T-cell (primary cell): ENCODE measurements around the gene MYRIP. TPM values are rescaled to one million over a fixed set of nuclear protein-coding genes. Genes with fewer than 3 reads are reported as not detected.

Source experiments
- ATAC-seq, 4 experiments: fragments of 200-7000 bp in 3 of 4; fragments of 150-1000 bp in 1 of 4; cut with Tn5 transposase; replicated peaks in 1 of 4; 1 replicate in 3 of 4; 2 replicates in 1 of 4; pipeline ENCODE4 v1.10.0; 2021; ENCODE audit warnings: moderate library complexity in 3 of 4, mild to moderate bottlenecking in 2 of 4, moderate number of reproducible peaks in 1 of 4
- CTCF ChIA-PET, 2 donors: fragments of 300-600 bp; sonication (Branson Sonifier 250); formaldehyde crosslinking; loops; one replicate each; lab custom pipeline; 2022; ENCODE audit warnings: antibody characterized with exemption in 2 of 2; lab: Charles Lee
- POLR2A ChIA-PET, 2 donors: fragments of 300-600 bp; sonication (Branson Sonifier 250); formaldehyde crosslinking; loops; one replicate each; lab custom pipeline; 2022; ENCODE audit warnings: antibody characterized with exemption in 2 of 2; lab: Charles Lee
- DNase-seq, 35 experiments: peaks; one replicate each; pipeline versions ENCODE4 v3.0.0 to v3.0.0-alpha.2; 2013 to 2023
- H3K27ac ChIP-seq: one replicate; pipeline ENCODE4 v1.5.1; 2013; ENCODE audit warnings: low read length
- H3K27me3 ChIP-seq, 2 experiments: replicated peaks in 1 of 2; 1 replicate in 1 of 2; 2 replicates in 1 of 2; pipeline versions ENCODE4 v1.6.1 to v1.7.0; 2013; ENCODE audit warnings: low read length in 1 of 2, mixed read lengths in 1 of 2; ENCODE audit not compliant: control insufficient read depth in 2 of 2, insufficient read depth in 2 of 2; ENCODE audit errors: extremely low read depth in 1 of 2
- H3K36me3 ChIP-seq, 2 donors: 1 replicate in 1 of 2; 2 replicates in 1 of 2; pipeline versions ENCODE4 v1.6.1 to v1.7.0; 2013; ENCODE audit warnings: low read length in 1 of 2; ENCODE audit not compliant: control insufficient read depth in 2 of 2, insufficient read depth in 1 of 2; ENCODE audit errors: extremely low read depth in 1 of 2
- H3K4me1 ChIP-seq, 2 experiments: 1 replicate in 1 of 2; 2 replicates in 1 of 2; pipeline versions ENCODE4 v1.6.1 to v1.7.0; 2013; ENCODE audit warnings: low read length in 2 of 2, mixed read lengths in 1 of 2; ENCODE audit not compliant: insufficient read depth in 2 of 2, control insufficient read depth in 1 of 2; ENCODE audit errors: extremely low read depth in 1 of 2
- H3K4me3 ChIP-seq, 2 donors: 1 replicate in 1 of 2; 2 replicates in 1 of 2; pipeline versions ENCODE4 v1.5.1 to v1.7.0; 2013; ENCODE audit warnings: mild to moderate bottlenecking in 2 of 2, low read length in 1 of 2, moderate library complexity in 1 of 2; ENCODE audit not compliant: control insufficient read depth in 1 of 2; ENCODE audit errors: extremely low read depth in 1 of 2
- H3K9me3 ChIP-seq: 2 replicates; pipeline ENCODE4 v1.7.0; 2013
- H3K27ac Mint-ChIP-seq, 2 donors: one replicate each; pipeline ENCODE4 v1.8.0; 2020 to 2021; ENCODE audit warnings: mild to moderate bottlenecking in 2 of 2, mixed read lengths in 2 of 2
- H3K27me3 Mint-ChIP-seq, 2 donors: one replicate each; pipeline ENCODE4 v1.8.0; 2021 to 2022; ENCODE audit warnings: mixed read lengths in 2 of 2
- H3K36me3 Mint-ChIP-seq: one replicate; pipeline ENCODE4 v1.8.0; 2021; ENCODE audit warnings: mixed read lengths
- H3K4me1 Mint-ChIP-seq, 3 donors: one replicate each; pipeline ENCODE4 v1.8.0; 2020 to 2022; ENCODE audit warnings: mixed read lengths in 3 of 3, mild to moderate bottlenecking in 1 of 3
- H3K4me3 Mint-ChIP-seq, 3 donors: one replicate each; pipeline ENCODE4 v1.8.0; 2020 to 2022; ENCODE audit warnings: mild to moderate bottlenecking in 3 of 3, mixed read lengths in 3 of 3, moderate library complexity in 3 of 3
- H3K9me3 Mint-ChIP-seq, 3 donors: one replicate each; pipeline ENCODE4 v1.8.0; 2020 to 2022; ENCODE audit warnings: mixed read lengths in 3 of 3
- WGBS: methylation state at CpG from one replicate; pipeline ENCODE4 v1.1.5; 2013; ENCODE audit warnings: missing lambda C conversion rate; ENCODE audit not compliant: insufficient coverage; 5-methylcytosine and 5-hydroxymethylcytosine counted together
- total RNA-seq, 35 experiments: library from RNA in 6 of 35; stranded (reverse) in 6 of 35; fragments of 120-200 nt in 1 of 35; gene quantifications; one replicate each; pipeline versions ENCODE4 v1.2.1 to v1.2.4 and lab custom pipeline; 2013 to 2026

Gene MYRIP
- total RNA-seq, 5 donors from 2014 or later (not counting 1 experiment from before 2014, with no cell fraction given) = not detected

DNA sequence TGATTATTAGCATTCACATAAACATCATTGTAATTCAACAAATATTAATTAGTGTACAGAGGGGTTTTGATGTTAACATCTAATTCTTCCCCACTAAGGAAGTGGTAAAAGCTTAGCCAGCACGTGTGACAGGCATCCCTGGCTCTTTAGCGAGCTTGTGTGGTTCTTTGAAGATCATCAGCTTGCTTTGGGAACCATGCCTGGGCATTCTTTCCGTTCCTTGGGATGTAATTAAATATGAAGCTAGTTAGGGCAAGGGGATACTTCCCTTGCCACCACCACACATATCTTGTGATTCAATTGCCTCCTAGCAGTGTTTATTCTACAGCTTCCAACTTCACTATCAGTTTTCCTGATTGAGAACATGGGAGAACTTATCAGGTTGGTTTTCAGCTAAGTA lies 246.5 kb downstream of the MYRIP start:
- no peaks in the 10 kb centered on the region for H3K27me3 ChIP-seq
- DNase-seq = no peak
- no peaks in the 10 kb centered on the region for H3K9me3 ChIP-seq
- H3K27ac ChIP-seq = no peak overlapping the region
- H3K4me1 Mint-ChIP-seq = no peaks in the 10 kb centered on the region
- no peak overlapping the region for H3K4me3 ChIP-seq
- no peaks in the 10 kb centered on the region for H3K36me3 ChIP-seq
- no peak overlapping the region for H3K27ac Mint-ChIP-seq
- ChIA-PET POLR2A (no interaction called here), CTCF (interaction anchor here in 1 of 2 donors (0.6 kb wide), 1 partner anchor 382 kb away, joined by 5 read pairs; no protein-coding TSS in a partner anchor)
- no peaks in the 10 kb centered on the region for H3K4me1 ChIP-seq
- ATAC-seq = no peak
- no peak overlapping the region for H3K4me3 Mint-ChIP-seq
- peaks cover 3 to 8% of the 10 kb centered on the region in 2 donors for H3K27me3 Mint-ChIP-seq
- no peaks in the 10 kb centered on the region for H3K36me3 Mint-ChIP-seq
- WGBS = 72% methylated on average over 2 of the region's 3 CpGs
- H3K9me3 Mint-ChIP-seq = peaks cover 0 to 7% (median 7%) of the 10 kb centered on the region in 3 donors

DNA sequence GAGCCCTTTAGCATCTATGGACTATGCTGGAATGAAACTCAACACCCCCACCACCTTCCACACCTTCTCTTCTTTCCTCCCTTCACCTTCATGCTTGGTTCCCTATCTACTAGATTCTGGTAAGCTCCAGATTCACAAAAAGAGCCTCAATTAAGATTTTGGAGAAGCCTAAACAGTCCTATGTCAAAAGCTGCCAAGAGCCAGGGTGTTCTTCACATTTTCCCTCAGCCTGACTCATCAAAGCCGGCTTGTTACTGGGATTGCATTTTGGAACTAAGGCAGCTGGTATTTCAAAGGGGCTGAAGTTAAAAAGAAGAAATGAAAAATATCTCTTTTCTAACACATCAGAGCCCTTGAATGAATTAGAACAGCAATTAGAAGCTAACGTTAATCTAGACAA lies 247.7 kb downstream of the MYRIP start:
- Mint-ChIP-seq H3K4me3 (no peak overlapping the region), H3K27ac (no peak overlapping the region), H3K27me3 (peaks cover 3 to 8% of the 10 kb centered on the region in 2 donors), H3K9me3 (peaks cover 0 to 10% (median 7%) of the 10 kb centered on the region in 3 donors), H3K4me1 (no peaks in the 10 kb centered on the region), H3K36me3 (no peaks in the 10 kb centered on the region)
- Histone ChIP-seq H3K9me3 (no peaks in the 10 kb centered on the region), H3K36me3 (no peaks in the 10 kb centered on the region), H3K27ac (no peak overlapping the region), H3K4me3 (no peak overlapping the region), H3K27me3 (no peaks in the 10 kb centered on the region), H3K4me1 (no peaks in the 10 kb centered on the region)
- DNase-seq (no peak), ATAC-seq (no peak)
- 100% methylated on average over 1 of the region's 2 CpGs for WGBS
- ChIA-PET CTCF (no interaction called here), POLR2A (no interaction called here)

DNA sequence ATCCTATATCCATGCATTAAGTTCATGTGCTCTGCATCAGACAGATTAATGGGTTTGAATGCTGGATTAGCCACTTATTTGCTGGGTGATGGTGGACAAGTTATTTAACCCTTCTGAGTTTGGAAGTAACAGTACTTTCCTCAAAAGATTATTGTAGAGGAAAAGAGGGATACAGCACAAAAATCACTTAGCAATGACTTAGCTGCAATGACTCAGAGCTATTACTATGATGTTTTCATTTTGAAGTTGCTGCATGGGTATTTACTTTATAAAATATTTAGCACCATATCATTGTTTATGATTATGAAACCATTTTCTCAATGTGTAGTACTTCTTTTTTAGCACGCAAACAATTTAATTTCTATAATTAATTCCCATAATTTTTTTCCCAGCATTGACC lies 248.4 kb downstream of the MYRIP start:
- H3K4me3 ChIP-seq = no peak overlapping the region
- H3K27ac Mint-ChIP-seq = no peak overlapping the region
- peaks cover 3 to 11% of the 10 kb centered on the region in 2 donors for H3K27me3 Mint-ChIP-seq
- H3K4me3 Mint-ChIP-seq = no peak overlapping the region
- H3K4me1 ChIP-seq = no peaks in the 10 kb centered on the region
- no peak for DNase-seq
- ChIA-PET POLR2A (no interaction called here), CTCF (no interaction called here)
- H3K9me3 ChIP-seq = no peaks in the 10 kb centered on the region
- WGBS = no CpG with 5 or more reads among the region's 1 CpG
- peaks cover 0 to 10% (median 7%) of the 10 kb centered on the region in 3 donors for H3K9me3 Mint-ChIP-seq
- no peaks in the 10 kb centered on the region for H3K36me3 ChIP-seq
- no peaks in the 10 kb centered on the region for H3K27me3 ChIP-seq
- no peaks in the 10 kb centered on the region for H3K36me3 Mint-ChIP-seq
- no peak for ATAC-seq
- H3K27ac ChIP-seq = no peak overlapping the region
- no peaks in the 10 kb centered on the region for H3K4me1 Mint-ChIP-seq

DNA sequence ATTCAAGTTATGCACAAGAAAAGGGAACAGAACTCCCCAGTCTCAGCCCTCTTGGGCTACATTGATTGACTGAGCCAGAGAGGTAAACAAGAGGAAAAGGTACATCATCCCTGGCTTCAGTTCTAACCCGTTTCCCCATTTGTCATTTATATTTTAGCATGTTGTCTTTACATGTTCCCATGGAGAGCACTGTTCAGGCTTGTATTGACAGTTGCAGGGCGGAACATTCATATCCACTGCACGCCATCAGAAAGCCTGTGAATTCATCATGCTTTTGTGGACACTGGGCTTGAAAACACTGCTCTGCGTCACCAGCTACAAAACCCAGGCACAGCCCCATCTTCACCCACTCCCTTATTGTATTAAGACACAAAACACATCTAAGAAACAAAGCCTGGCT lies 259.2 kb downstream of the MYRIP start:
- no peaks in the 10 kb centered on the region for H3K4me1 ChIP-seq
- ATAC-seq (no peak), DNase-seq (no peak)
- H3K4me1 Mint-ChIP-seq = no peaks in the 10 kb centered on the region
- H3K9me3 ChIP-seq = no peaks in the 10 kb centered on the region
- H3K4me3 Mint-ChIP-seq = no peak overlapping the region
- H3K27me3 Mint-ChIP-seq = peaks cover 5 to 17% of the 10 kb centered on the region in 2 donors
- POLR2A ChIA-PET = no interaction called here
- H3K4me3 ChIP-seq = no peak overlapping the region
- H3K27me3 ChIP-seq = peaks cover 0 to 3% of the 10 kb centered on the region in 2 experiments
- H3K27ac Mint-ChIP-seq = no peak overlapping the region
- CTCF ChIA-PET = no interaction called here
- no peaks in the 10 kb centered on the region for H3K36me3 ChIP-seq
- H3K9me3 Mint-ChIP-seq = no peaks in the 10 kb centered on the region
- H3K36me3 Mint-ChIP-seq = no peaks in the 10 kb centered on the region
- H3K27ac ChIP-seq = no peak overlapping the region
- 79% methylated on average over 3 of the region's 4 CpGs for WGBS

DNA sequence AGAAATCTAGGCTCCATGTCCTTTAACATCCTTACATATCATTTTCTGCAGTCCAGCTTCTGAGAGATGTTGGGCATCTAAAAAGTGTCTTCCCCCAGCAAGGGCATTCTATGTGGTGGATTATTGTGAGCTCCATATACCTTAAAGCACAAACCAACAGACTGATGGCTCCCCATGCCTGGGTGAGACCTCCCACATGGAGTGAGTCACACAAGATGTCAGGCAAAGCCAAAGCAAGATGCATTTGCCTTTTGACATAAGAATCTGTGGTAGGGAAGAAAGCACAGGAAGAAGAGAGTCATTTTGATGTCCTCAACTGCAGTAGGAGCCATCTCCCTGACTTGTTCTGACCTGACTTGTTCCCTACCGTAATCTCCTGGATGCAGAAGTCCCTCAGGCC lies 261.4 kb downstream of the MYRIP start:
- Mint-ChIP-seq H3K27ac (no peak overlapping the region), H3K4me3 (no peak overlapping the region), H3K9me3 (no peaks in the 10 kb centered on the region), H3K27me3 (peaks cover 4 to 15% of the 10 kb centered on the region in 2 donors), H3K36me3 (no peaks in the 10 kb centered on the region), H3K4me1 (no peaks in the 10 kb centered on the region)
- no peak overlapping the region for H3K27ac ChIP-seq
- H3K9me3 ChIP-seq = no peaks in the 10 kb centered on the region
- H3K27me3 ChIP-seq = peaks cover 0 to 3% of the 10 kb centered on the region in 2 experiments
- no peak overlapping the region for H3K4me3 ChIP-seq
- ChIA-PET CTCF (no interaction called here), POLR2A (no interaction called here)
- no peaks in the 10 kb centered on the region for H3K36me3 ChIP-seq
- DNase-seq (no peak), ATAC-seq (no peak)
- no peaks in the 10 kb centered on the region for H3K4me1 ChIP-seq
- no CpG with 5 or more reads among the region's 1 CpG for WGBS

DNA sequence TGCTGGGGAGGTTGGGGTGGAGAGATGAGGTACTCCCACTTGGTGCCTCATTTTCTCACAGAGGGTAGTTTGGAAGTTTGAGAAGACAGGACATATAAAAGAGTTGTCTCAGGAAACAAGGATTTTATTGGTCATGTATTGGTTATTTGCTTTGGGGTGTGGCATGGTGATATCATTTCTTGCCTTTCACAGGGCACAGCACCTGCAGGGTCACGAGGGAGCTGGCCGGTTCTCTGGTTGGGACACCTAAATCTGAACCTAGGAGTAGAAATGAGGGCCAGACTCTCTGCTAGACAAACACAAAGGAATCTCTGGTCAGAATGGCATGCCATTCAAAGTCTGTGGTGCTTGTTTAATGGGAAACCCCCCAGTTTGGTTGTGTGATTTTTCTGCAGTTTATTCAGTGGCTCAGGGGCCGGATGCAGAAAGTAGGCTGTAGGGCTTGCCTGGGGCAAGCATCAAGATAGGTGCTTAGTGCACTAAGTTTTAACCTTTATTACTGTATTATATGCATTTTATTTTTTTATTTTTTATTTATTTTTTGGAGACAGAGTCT lies 262.4 kb downstream of the MYRIP start:
- H3K27ac Mint-ChIP-seq = no peak overlapping the region
- peaks cover 4 to 15% of the 10 kb centered on the region in 2 donors for H3K27me3 Mint-ChIP-seq
- ATAC-seq = no peak
- H3K9me3 ChIP-seq = no peaks in the 10 kb centered on the region
- POLR2A ChIA-PET = no interaction called here
- H3K4me3 Mint-ChIP-seq = no peak overlapping the region
- no peaks in the 10 kb centered on the region for H3K4me1 Mint-ChIP-seq
- H3K36me3 Mint-ChIP-seq = no peaks in the 10 kb centered on the region
- CTCF ChIA-PET = no interaction called here
- 70% methylated on average over 2 of the region's 3 CpGs for WGBS
- no peaks in the 10 kb centered on the region for H3K9me3 Mint-ChIP-seq
- no peak overlapping the region for H3K27ac ChIP-seq
- H3K4me3 ChIP-seq = no peak overlapping the region
- DNase-seq = no peak
- H3K36me3 ChIP-seq = no peaks in the 10 kb centered on the region
- H3K4me1 ChIP-seq = no peaks in the 10 kb centered on the region
- H3K27me3 ChIP-seq = peaks cover 0 to 3% of the 10 kb centered on the region in 2 experiments
